AG04449 (cell line): ENCODE results near the gene PON3.

ENCODE experiments used
- CTCF ChIA-PET: fragments of 350-600 bp; formaldehyde crosslinking; extraction: SDS; loops from one replicate; lab custom pipeline; 2021; ENCODE audit warnings: antibody characterized with exemption; lab: Yijun Ruan, JAX
- POLR2A ChIA-PET: fragments of 400-600, 350-600 bp; formaldehyde crosslinking; extraction: SDS; loops from one replicate; lab custom pipeline; 2020; ENCODE audit warnings: antibody characterized with exemption, inconsistent platforms; lab: Yijun Ruan, JAX
- DNase-seq: peaks from one replicate; pipeline ENCODE4 v3.0.0-alpha.2; 2010; ENCODE audit warnings: low read depth, low spot score
- H3K4me3 ChIP-seq: 2 replicates; pipeline ENCODE4 v1.5.1; 2011; ENCODE audit warnings: low read depth, mild to moderate bottlenecking, control low read depth, low read length
- CTCF ChIP-seq: IDR thresholded peaks from one replicate; pipeline ENCODE4 v1.5.1; 2011; ENCODE audit warnings: mild to moderate bottlenecking, moderate library complexity, low read length, control low read depth, inconsistent platforms; ENCODE audit not compliant: insufficient read depth; ENCODE audit errors: missing control alignments

Gene PON3

GRCh38 chr7:95367606-95368005 is 28.6 kb downstream of the PON3 start:
- CTCF ChIA-PET = no interaction called here
- DNase-seq = no peak
- POLR2A ChIA-PET = no interaction called here
- H3K4me3 ChIP-seq = no peak overlapping the region
- no peak for TF ChIP-seq CTCF

- CTCF ChIA-PET = no interaction called here
- no peak overlapping the region for H3K4me3 ChIP-seq
- no peak for TF ChIP-seq CTCF
- DNase-seq = no peak
- POLR2A ChIA-PET = no interaction called here
These were observed 31.0 kb downstream of the PON3 start for GRCh38 chr7:95365151-95365550.

DNA sequence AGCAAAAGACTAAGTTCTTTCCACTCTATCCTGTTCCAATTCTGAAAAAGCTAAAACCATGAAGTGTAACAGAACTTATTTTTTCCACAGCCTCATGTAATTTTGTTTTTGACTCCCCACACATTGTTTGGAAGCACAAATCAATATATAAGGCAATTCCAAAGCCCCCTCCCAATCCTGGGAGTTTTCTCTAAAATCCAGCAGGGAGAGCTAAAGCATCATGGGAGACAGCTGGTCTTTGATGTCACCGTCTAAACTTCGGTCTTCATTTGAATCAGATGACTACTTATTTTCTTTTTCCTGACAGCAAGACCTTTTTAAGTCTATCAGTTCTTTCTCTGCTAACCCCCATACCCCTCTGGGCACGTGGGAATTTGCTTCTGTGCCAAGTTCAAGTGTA is 38.6 kb downstream of the PON3 start:
- CTCF ChIA-PET = interaction anchor here (2.1 kb wide), 1 partner anchor 119 kb away, joined by 5 read pairs; no protein-coding TSS in a partner anchor
- POLR2A ChIA-PET = no interaction called here
- no peak for DNase-seq
- H3K4me3 ChIP-seq = no peak overlapping the region
- no peak for TF ChIP-seq CTCF

GRCh38 chr7:95342642-95343307 is 53.4 kb downstream of the PON3 start:
- H3K4me3 ChIP-seq = no peak overlapping the region
- CTCF ChIA-PET = no interaction called here
- POLR2A ChIA-PET = no interaction called here
- TF ChIP-seq CTCF = no peak
- no peak for DNase-seq

- no peak for DNase-seq
- CTCF ChIA-PET = no interaction called here
- no peak for TF ChIP-seq CTCF
- POLR2A ChIA-PET = no interaction called here
- H3K4me3 ChIP-seq = no peak overlapping the region
These were observed 54.1 kb downstream of the PON3 start for GRCh38 chr7:95342029-95342428.

DNA sequence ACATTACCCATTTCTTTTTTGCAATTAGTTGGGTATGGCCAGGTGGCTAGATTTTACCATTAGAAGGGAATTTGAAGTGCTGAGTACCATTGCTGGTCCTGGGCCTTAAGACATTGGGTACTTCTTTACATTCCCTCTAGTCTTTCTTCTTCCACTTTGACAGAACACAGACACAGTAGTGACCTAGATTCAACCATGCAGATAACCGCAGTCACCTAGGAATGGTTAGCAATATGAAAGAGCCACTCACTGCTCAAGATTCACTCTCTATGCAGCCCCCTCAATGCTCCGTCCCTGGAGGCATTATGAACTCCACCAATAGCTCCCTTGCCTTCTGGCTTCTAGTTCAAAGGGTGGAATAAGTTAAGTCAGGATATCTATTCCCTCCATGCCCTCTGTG is 55.7 kb downstream of the PON3 start:
- ChIA-PET CTCF (no interaction called here), POLR2A (no interaction called here)
- no peak overlapping the region for H3K4me3 ChIP-seq
- DNase-seq = no peak
- no peak for TF ChIP-seq CTCF
